ENCODE results near the gene ADK. TPM values are rescaled to one million over a fixed set of nuclear protein-coding genes. Genes with fewer than 3 reads are reported as not detected.
"Not testable (repeated sequence)": the region's sequence is repeated elsewhere in the genome, so short reads cannot be mapped to it uniquely, and the experiment has no call there.

ADK gene
- total and polyA plus RNA-seq, 5 donors from 2014 or later = 33.3 to 83.0 (median 63.7) TPM

GRCh38 chr10:74474022-74474713 lies 323.1 kb downstream of the ADK start:
- Mint-ChIP-seq H3K36me3 (peaks cover 28% of the 10 kb centered on the region), H3K4me1 (peaks cover 0 to 13% (median 8%) of the 10 kb centered on the region in 4 donors), H3K27ac (no peak overlapping the region), H3K9me3 (no peaks in the 10 kb centered on the region), H3K4me3 (no peak overlapping the region), H3K27me3 (no peaks in the 10 kb centered on the region)
- no peaks in the 10 kb centered on the region for H3K27me3 ChIP-seq (ENCODE audit: control insufficient read depth, insufficient read depth, low read length)
- H3K36me3 ChIP-seq (ENCODE audit: control insufficient read depth, insufficient read depth, low read length) = peaks cover 3% of the 10 kb centered on the region
- DNase-seq = no peak
- no peak overlapping the region for H3K4me3 ChIP-seq (ENCODE audit: low read depth, low read length)
- no peaks in the 10 kb centered on the region for H3K4me1 ChIP-seq (ENCODE audit: control insufficient read depth, insufficient read depth, low read length, poor library complexity, severe bottlenecking)
- no peaks in the 10 kb centered on the region for H3K9me3 ChIP-seq (ENCODE audit: control insufficient read depth in 2 of 2, low read length in 2 of 2)
- no peak for ATAC-seq (ENCODE audit: low read depth in 2 of 2)
- H3K27ac ChIP-seq (ENCODE audit: insufficient read depth, low read length, poor library complexity, severe bottlenecking) = no peak overlapping the region

DNA sequence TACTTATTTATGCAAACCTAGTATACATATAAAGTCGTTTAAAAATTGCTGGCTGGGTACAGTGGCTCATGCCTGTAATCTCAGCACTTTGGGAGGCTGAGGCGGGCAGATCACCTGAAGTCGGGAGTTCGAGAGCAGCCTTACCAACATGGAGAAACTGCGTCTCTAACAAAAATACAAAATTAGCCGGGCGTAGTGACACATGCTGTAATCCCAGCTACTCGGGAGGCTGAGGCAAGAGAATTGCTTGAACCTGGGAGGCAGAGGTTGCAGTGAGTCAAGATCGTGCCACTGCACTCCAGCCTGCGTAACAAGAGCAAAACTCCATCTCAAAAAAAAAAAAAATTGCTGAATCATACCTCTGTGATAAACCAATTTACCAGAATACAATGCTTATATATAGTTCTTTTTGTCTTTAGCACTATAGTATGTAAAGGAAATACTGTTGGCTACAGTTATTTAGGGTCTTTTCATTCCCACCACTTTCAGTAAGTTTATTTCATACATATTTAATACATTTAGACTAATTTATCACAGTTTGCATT lies 325.2 kb downstream of the ADK start:
- not testable (repeated sequence) for H3K27me3 Mint-ChIP-seq; H3K9me3 ChIP-seq (ENCODE audit: control insufficient read depth in 2 of 2, low read length in 2 of 2); H3K27ac Mint-ChIP-seq; H3K27ac ChIP-seq (ENCODE audit: insufficient read depth, low read length, poor library complexity, severe bottlenecking); DNase-seq; H3K27me3 ChIP-seq (ENCODE audit: control insufficient read depth, insufficient read depth, low read length); H3K9me3 Mint-ChIP-seq; H3K36me3 ChIP-seq (ENCODE audit: control insufficient read depth, insufficient read depth, low read length); H3K4me1 ChIP-seq (ENCODE audit: control insufficient read depth, insufficient read depth, low read length, poor library complexity, severe bottlenecking); H3K4me3 Mint-ChIP-seq; ATAC-seq (ENCODE audit: low read depth in 2 of 2); H3K4me3 ChIP-seq (ENCODE audit: low read depth, low read length)
- H3K36me3 Mint-ChIP-seq = peaks cover 27% of the 10 kb centered on the region
- peaks cover 0 to 16% (median 9%) of the 10 kb centered on the region in 4 donors for H3K4me1 Mint-ChIP-seq

DNA sequence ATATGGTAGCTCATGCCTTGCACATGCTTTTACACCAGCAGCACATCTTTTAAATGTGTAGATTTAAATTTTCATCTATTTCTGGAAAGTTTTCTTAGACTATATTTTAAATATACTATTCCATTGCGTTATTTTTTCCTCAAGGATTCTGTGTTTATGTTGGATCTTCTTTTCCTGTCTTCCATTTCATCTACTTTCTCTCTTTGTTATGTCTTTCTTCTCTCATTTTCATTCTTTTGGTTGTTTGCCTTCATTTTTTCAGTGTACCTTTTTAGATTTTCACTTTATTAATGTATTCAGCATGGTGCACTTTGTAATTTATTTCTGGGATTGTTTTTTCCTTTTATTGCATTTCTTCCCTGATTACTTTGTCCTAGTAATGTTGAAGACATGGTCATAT lies 329.8 kb downstream of the ADK start:
- Histone ChIP-seq H3K36me3 (ENCODE audit: control insufficient read depth, insufficient read depth, low read length) (peaks cover 5% of the 10 kb centered on the region), H3K4me3 (ENCODE audit: low read depth, low read length) (no peak overlapping the region), H3K27ac (ENCODE audit: insufficient read depth, low read length, poor library complexity, severe bottlenecking) (no peak overlapping the region), H3K27me3 (ENCODE audit: control insufficient read depth, insufficient read depth, low read length) (no peaks in the 10 kb centered on the region), H3K4me1 (ENCODE audit: control insufficient read depth, insufficient read depth, low read length, poor library complexity, severe bottlenecking) (no peaks in the 10 kb centered on the region), H3K9me3 (ENCODE audit: control insufficient read depth in 2 of 2, low read length in 2 of 2) (no peaks in the 10 kb centered on the region)
- Mint-ChIP-seq H3K4me3 (no peak overlapping the region), H3K36me3 (peaks cover 36% of the 10 kb centered on the region), H3K4me1 (peaks cover 2 to 25% (median 6%) of the 10 kb centered on the region in 4 donors), H3K27ac (peak overlapping the region in 1 of 3 donors; percentile 37), H3K27me3 (no peaks in the 10 kb centered on the region), H3K9me3 (peaks cover 0 to 6% (median 3%) of the 10 kb centered on the region in 7 donors)
- no peak for DNase-seq
- ATAC-seq (ENCODE audit: low read depth in 2 of 2) = no peak

- Mint-ChIP-seq H3K27ac (peak overlapping the region in 1 of 3 donors; percentile 58), H3K9me3 (peaks cover 0 to 6% (median 3%) of the 10 kb centered on the region in 7 donors), H3K36me3 (peaks cover 32% of the 10 kb centered on the region), H3K4me3 (no peak overlapping the region), H3K27me3 (no peaks in the 10 kb centered on the region), H3K4me1 (peaks cover 2 to 20% (median 8%) of the 10 kb centered on the region in 4 donors)
- H3K9me3 ChIP-seq (ENCODE audit: control insufficient read depth in 2 of 2, low read length in 2 of 2) = no peaks in the 10 kb centered on the region
- ATAC-seq (ENCODE audit: low read depth in 2 of 2) (no peak), DNase-seq (no peak)
- no peaks in the 10 kb centered on the region for H3K4me1 ChIP-seq (ENCODE audit: control insufficient read depth, insufficient read depth, low read length, poor library complexity, severe bottlenecking)
- H3K27me3 ChIP-seq (ENCODE audit: control insufficient read depth, insufficient read depth, low read length) = no peaks in the 10 kb centered on the region
- H3K27ac ChIP-seq (ENCODE audit: insufficient read depth, low read length, poor library complexity, severe bottlenecking) = no peak overlapping the region
- H3K36me3 ChIP-seq (ENCODE audit: control insufficient read depth, insufficient read depth, low read length) = peaks cover 5% of the 10 kb centered on the region
- H3K4me3 ChIP-seq (ENCODE audit: low read depth, low read length) = no peak overlapping the region
Observed at GRCh38 chr10:74483356-74483755, 332.3 kb downstream of the ADK start.

DNA sequence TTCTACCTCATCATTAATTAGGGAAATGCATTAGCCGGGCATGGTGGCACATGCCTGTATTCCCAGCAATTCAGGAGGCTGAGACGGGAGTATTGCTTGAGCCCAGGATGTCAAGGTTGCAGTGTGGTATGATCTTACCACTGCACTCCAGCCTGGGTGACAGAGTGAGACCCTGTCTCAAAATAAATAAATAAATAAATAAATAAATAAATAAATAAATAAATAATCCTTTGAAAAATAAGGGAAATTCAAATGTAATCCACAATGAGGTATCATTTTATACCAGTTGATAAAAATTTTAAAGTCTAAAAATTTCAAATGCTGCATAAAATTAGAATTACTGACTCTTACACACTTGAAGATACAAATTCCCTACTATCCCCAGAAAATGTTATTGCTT lies 334.3 kb downstream of the ADK start:
- peaks cover 2 to 20% (median 8%) of the 10 kb centered on the region in 4 donors for H3K4me1 Mint-ChIP-seq
- no peak overlapping the region for H3K27ac Mint-ChIP-seq
- DNase-seq = no peak
- Histone ChIP-seq H3K4me1 (ENCODE audit: control insufficient read depth, insufficient read depth, low read length, poor library complexity, severe bottlenecking) (no peaks in the 10 kb centered on the region), H3K27ac (ENCODE audit: insufficient read depth, low read length, poor library complexity, severe bottlenecking) (no peak overlapping the region), H3K36me3 (ENCODE audit: control insufficient read depth, insufficient read depth, low read length) (peaks cover 5% of the 10 kb centered on the region), H3K9me3 (ENCODE audit: control insufficient read depth in 2 of 2, low read length in 2 of 2) (no peaks in the 10 kb centered on the region), H3K27me3 (ENCODE audit: control insufficient read depth, insufficient read depth, low read length) (no peaks in the 10 kb centered on the region), H3K4me3 (ENCODE audit: low read depth, low read length) (no peak overlapping the region)
- peaks cover 32% of the 10 kb centered on the region for H3K36me3 Mint-ChIP-seq
- peaks cover 0 to 6% (median 3%) of the 10 kb centered on the region in 7 donors for H3K9me3 Mint-ChIP-seq
- H3K4me3 Mint-ChIP-seq = no peak overlapping the region
- no peaks in the 10 kb centered on the region for H3K27me3 Mint-ChIP-seq
- ATAC-seq (ENCODE audit: low read depth in 2 of 2) = no peak

- Mint-ChIP-seq H3K27ac (no peak overlapping the region), H3K27me3 (no peaks in the 10 kb centered on the region), H3K4me3 (no peak overlapping the region), H3K4me1 (peaks cover 4 to 16% (median 11%) of the 10 kb centered on the region in 4 donors), H3K9me3 (peaks cover 0 to 4% (median 3%) of the 10 kb centered on the region in 7 donors), H3K36me3 (peaks cover 23% of the 10 kb centered on the region)
- Histone ChIP-seq H3K4me1 (ENCODE audit: control insufficient read depth, insufficient read depth, low read length, poor library complexity, severe bottlenecking) (no peaks in the 10 kb centered on the region), H3K4me3 (ENCODE audit: low read depth, low read length) (no peak overlapping the region), H3K27ac (ENCODE audit: insufficient read depth, low read length, poor library complexity, severe bottlenecking) (no peak overlapping the region), H3K36me3 (ENCODE audit: control insufficient read depth, insufficient read depth, low read length) (peaks cover 5% of the 10 kb centered on the region), H3K27me3 (ENCODE audit: control insufficient read depth, insufficient read depth, low read length) (no peaks in the 10 kb centered on the region), H3K9me3 (ENCODE audit: control insufficient read depth in 2 of 2, low read length in 2 of 2) (no peaks in the 10 kb centered on the region)
- DNase-seq (no peak), ATAC-seq (ENCODE audit: low read depth in 2 of 2) (no peak)
Observed at GRCh38 chr10:74486659-74487058, 335.6 kb downstream of the ADK start.

GRCh38 chr10:74488907-74489306 lies 337.9 kb downstream of the ADK start:
- no peak overlapping the region for H3K27ac Mint-ChIP-seq
- no peaks in the 10 kb centered on the region for H3K27me3 Mint-ChIP-seq
- peaks cover 7 to 17% (median 10%) of the 10 kb centered on the region in 4 donors for H3K4me1 Mint-ChIP-seq
- Histone ChIP-seq H3K27me3 (ENCODE audit: control insufficient read depth, insufficient read depth, low read length) (no peaks in the 10 kb centered on the region), H3K27ac (ENCODE audit: insufficient read depth, low read length, poor library complexity, severe bottlenecking) (no peak overlapping the region), H3K9me3 (ENCODE audit: control insufficient read depth in 2 of 2, low read length in 2 of 2) (no peaks in the 10 kb centered on the region), H3K4me1 (ENCODE audit: control insufficient read depth, insufficient read depth, low read length, poor library complexity, severe bottlenecking) (no peaks in the 10 kb centered on the region), H3K36me3 (ENCODE audit: control insufficient read depth, insufficient read depth, low read length) (no peaks in the 10 kb centered on the region), H3K4me3 (ENCODE audit: low read depth, low read length) (no peak overlapping the region)
- peaks cover 5% of the 10 kb centered on the region for H3K36me3 Mint-ChIP-seq
- no peak overlapping the region for H3K4me3 Mint-ChIP-seq
- ATAC-seq (ENCODE audit: low read depth in 2 of 2) (no peak), DNase-seq (no peak)
- no peaks in the 10 kb centered on the region for H3K9me3 Mint-ChIP-seq

DNA sequence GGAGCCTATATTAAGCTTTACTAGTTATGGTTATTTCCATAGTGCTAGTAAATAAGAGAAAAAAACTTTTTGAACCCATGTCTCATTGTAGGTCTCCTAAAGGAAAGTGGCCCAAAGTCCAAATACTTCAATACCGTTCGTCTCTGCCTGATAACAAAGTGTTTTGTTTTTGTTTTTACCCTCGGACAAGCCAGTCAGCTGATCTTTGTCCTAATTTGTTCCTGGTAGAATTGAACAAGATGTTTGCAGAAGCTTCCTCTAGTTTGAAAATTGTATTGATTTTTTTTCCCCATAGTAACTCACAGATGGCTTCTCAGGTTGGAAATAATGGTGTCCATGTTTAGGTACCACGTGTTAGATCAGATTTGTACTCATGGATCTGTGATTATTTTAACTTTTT lies 339.5 kb downstream of the ADK start:
- Mint-ChIP-seq H3K27ac (no peak overlapping the region), H3K9me3 (no peaks in the 10 kb centered on the region), H3K36me3 (peaks cover 1% of the 10 kb centered on the region), H3K4me1 (peaks cover 7 to 17% (median 9%) of the 10 kb centered on the region in 4 donors), H3K4me3 (no peak overlapping the region), H3K27me3 (no peaks in the 10 kb centered on the region)
- no peak overlapping the region for H3K4me3 ChIP-seq (ENCODE audit: low read depth, low read length)
- no peak for DNase-seq
- no peaks in the 10 kb centered on the region for H3K36me3 ChIP-seq (ENCODE audit: control insufficient read depth, insufficient read depth, low read length)
- no peaks in the 10 kb centered on the region for H3K9me3 ChIP-seq (ENCODE audit: control insufficient read depth in 2 of 2, low read length in 2 of 2)
- no peaks in the 10 kb centered on the region for H3K4me1 ChIP-seq (ENCODE audit: control insufficient read depth, insufficient read depth, low read length, poor library complexity, severe bottlenecking)
- ATAC-seq (ENCODE audit: low read depth in 2 of 2) = no peak
- no peak overlapping the region for H3K27ac ChIP-seq (ENCODE audit: insufficient read depth, low read length, poor library complexity, severe bottlenecking)
- no peaks in the 10 kb centered on the region for H3K27me3 ChIP-seq (ENCODE audit: control insufficient read depth, insufficient read depth, low read length)

All from CD4-positive, CD25-positive, alpha-beta regulatory T cell (primary cell).